Anterior cingulate cortex (tissue), 58 donors: ENCODE data around the gene WARS2.
"Not testable (repeated sequence)": the region's sequence is repeated elsewhere in the genome, so short reads cannot be mapped to it uniquely, and the experiment has no call there.

Experiments
- DNase-seq, 58 donors: peaks; one replicate each; lab custom pipeline; 2025; lab: John Stamatoyannopoulos, UW

Gene WARS2

DNA sequence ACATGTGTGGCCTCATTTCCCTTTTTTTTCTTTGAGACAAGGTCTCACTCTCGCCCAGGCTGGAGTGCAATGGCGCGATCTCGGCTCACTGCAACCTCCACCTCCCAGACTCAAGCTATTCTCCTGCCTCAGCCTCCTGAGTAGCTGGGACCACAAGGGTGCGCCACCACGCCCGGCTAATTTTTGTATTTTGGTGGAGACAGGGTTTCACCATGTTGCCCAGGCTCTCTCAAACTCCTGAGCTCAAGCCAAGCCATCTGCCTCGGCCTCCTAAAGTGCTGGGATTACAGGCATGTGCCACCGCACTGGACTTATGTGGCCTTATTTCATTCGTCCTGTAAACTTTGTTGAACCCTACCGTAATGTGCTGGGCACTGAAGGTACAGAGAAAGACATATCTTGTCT lies 569 bp upstream of the WARS2 start:
- peak in 12 of 58 donors; percentile 4 to 35 (median 11) for DNase-seq

GRCh38 chr1:119139857-119140176 lies 636 bp downstream of the WARS2 start:
- peak in 11 of 58 donors; percentile 29 to 79 (median 61) for DNase-seq

DNA sequence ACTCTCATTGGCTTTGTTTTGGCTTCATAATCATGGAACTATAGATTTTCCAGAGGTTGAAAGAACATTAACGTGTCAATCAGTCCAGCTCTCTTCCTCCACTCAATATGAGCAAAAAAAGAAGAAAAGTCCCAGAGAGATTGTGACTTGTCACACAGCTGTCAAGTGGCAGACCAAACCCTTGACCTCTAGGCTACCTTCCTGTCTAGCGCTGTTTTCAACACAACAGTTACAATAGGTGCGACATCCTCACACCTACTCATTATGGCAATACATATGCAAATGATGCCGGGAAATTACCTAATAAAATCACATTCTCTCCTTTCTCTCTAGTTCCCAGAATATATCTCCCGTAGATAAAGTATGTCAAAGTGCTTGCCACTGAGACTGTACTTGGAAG lies 1.1 kb downstream of the WARS2 start:
- no peak for DNase-seq

DNA sequence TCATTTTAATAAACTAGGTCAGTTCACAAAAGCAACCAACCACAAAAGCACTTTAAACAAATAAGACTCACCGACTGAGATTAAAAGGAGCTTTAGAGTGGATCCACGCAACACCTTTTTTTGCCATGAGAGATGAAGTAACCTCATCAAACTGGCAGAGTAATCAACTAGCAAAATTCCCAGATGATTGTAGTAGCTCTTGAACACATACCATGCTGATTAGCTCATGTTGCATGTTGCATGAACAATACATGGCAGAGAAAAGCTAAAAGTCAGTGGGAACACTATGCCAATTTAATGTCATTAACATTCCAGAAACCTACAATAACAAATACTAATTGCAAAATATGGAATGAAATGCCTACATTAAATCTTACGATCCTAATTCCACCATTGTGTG lies 4.1 kb downstream of the WARS2 start:
- no peak for DNase-seq

DNA sequence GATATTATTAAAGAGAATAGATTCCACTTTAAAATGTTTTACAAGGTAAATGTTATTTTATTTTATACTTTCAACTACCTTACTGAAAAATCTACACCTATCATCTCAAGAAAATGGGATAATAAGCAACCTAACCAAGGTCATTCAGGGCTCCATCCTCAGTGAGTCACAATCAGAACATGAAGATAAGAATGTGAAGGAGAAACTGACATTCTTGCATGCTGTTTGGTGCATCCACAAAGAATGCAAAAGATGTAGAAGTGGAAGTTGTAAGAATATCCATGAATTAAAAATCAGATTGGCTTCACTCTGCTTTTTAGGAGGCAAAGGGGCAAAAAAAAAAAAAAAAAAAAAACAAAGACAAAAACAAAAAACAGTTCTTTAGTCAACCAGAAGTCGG lies 6.5 kb downstream of the WARS2 start:
- no peak for DNase-seq

DNA sequence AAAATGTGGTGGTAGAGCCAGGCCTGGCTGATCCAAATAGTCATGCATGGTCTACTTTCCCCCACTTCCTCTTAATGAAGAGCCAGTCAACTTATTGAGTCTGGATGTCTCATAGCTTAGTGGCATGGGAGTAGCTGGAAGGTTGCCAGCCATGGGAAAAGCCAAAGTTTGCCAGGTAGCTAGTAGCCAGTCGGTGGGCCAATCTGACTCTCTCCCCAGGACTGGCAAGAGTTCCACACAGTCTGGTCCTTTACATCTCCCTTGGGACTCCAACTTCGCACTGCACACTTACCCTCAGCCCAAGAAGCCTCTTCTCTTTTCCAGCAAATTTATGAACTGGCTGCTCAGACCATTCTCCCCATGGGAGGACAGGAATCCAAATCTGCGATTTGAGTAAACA lies 8.3 kb downstream of the WARS2 start:
- DNase-seq, result peak in 1 of 58 donors; percentile 2

DNA sequence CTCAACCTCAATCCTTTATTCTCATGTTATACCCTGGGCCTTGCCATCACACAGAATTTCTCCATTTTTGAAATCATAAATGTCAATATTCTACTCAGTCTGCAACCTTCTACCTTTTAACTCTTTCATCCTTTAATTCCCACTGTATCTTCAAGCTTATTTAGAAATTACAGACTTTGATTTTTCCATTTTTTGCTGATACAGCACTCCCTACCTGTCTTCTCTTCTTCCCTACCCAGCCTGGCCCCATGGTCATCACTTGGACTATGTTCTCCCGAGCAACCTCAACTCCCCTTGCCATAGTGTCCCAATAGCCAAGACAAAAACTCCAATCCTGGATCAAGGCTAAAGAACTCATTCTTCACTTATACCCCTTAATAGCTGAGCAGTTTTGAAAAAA lies 14.6 kb downstream of the WARS2 start:
- no peak for DNase-seq

DNA sequence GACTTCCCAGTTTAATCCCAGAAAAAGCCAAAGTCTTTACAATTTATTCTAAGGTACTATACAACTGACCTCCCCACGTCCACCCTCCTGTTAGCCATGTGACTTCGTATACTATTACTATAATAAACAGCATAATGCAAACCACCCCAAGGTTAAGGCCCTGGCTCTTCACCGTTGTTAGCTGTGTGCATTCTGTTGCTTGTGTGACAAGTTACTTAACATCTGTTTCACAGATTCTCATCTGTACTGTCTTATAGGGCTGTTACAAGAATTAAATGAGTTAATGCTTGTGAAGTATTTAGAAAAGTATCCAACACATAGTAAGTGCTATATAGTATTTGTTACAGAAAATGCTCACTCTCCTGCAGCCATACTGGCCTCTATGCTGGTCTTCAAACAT lies 15.7 kb downstream of the WARS2 start:
- no peak for DNase-seq

DNA sequence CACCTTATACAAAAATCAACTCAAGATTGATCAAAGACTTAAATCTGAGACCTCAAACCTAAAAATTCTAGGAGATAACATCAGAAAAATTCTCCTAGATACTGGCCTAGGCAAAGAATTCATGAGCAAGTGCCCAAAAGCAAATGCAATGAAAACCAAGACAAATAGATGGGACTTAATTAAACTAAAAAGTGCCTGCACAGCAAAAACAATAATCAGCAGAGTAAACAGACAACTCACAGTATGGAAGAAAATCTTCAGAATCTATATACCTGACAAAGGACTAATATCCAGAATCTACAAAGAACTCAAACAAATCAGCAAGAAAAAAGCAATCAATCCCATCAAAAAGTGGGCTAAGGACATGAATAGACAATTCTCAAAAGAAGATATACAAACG lies 18.6 kb downstream of the WARS2 start:
- DNase-seq, result not testable (repeated sequence)

DNA sequence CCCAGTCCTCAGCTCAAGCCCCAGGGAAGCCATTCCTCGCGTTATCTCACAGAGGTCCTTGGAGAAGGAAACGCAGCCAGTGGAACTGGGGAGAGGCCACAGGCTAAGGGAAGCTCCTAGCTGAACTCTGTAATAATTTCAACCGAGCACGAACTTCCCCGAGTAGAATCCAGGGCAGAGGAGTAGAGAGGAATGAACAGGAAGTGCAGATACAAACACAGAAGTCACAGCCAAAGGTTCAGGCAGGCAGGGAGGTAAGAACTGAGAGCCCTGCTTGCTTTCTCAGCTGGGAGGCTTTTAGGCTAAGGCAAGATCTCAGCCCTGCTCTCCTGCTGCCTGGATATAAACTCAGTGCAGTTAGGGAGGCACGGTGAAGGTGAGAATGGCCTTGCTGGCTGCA lies 23.7 kb downstream of the WARS2 start:
- no peak for DNase-seq

DNA sequence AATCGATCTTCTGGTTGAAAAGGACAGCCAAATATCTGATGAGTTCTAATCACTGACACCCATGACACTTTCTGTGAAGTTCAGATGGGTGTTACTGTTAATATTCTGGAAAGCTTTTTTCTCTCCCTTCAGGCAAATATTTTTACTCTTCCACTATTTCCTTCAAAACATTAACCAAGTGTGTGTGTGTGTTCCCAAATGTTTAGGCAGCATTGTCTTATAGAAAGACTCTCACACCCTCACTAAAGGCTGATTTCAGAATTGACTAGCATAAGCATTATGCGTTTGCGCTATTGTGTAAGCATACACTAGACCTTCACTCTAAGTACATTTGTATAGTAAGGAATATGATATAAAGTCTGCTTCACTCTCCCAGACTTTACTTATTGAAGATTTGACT lies 24.7 kb downstream of the WARS2 start:
- DNase-seq, result no peak

DNA sequence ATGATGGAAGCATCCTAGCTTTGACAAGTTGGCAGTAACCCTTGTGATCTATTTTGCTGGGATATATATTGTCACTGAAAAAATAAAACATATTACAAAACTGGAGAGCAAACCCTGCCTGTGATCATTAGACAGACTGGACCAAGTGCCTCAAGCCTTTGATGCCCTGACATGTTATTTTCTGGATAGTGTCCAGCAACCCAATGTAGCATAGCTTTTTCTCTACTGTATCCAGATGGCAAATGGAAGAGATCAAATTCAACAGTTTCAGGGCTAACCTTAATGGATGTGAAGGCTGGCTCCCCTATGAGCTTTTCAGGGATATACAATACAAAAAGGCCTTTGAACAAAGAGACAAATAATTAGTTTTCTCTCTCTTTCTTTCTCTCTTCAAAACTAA lies 25.1 kb downstream of the WARS2 start:
- no peak for DNase-seq

- no peak for DNase-seq
Observed at GRCh38 chr1:119114786-119115185, 25.7 kb downstream of the WARS2 start.

- DNase-seq, result no peak
Observed at GRCh38 chr1:119112791-119113190, 27.7 kb downstream of the WARS2 start.

GRCh38 chr1:119112244-119112643 lies 28.2 kb downstream of the WARS2 start:
- no peak for DNase-seq

GRCh38 chr1:119108988-119109387 lies 31.5 kb downstream of the WARS2 start:
- no peak for DNase-seq

DNA sequence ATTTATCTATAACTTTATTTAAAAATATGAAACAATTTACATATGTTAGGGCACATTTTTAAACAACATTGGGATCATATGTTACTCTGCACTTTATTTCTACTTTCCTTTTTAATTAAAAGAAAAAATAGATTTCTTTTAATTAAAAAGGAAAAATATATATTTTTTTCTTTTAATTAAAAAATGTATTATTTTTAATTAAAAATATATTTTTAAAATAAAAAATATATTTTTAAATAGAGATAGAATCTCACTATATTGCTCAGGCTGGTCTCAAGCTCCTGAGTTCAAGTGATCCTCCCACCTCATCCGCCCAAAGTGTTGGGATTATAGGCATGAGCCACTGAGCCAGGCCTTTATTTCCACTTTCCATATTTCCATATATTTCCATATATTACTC lies 36.7 kb downstream of the WARS2 start:
- DNase-seq, result no peak

GRCh38 chr1:119102051-119102450 lies 38.4 kb downstream of the WARS2 start:
- no peak for DNase-seq

DNA sequence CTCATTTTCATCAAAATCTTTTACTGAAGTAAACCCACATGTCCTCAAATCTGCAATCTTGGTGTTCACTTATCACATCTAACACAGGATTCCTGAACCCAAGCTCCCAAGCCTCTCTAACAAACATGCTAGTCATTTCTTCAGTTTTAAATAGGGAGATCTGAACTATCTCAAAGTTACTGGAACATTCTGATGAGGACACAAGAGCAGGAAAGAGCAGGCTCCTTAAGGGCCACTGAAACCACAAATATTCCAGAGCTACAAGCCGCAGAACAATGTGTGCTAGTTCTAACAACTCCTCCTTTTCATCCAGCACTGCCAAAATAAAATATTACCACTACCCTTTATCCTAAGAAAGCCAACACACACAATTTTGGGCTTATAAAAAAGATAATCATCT lies 38.9 kb downstream of the WARS2 start:
- DNase-seq, result no peak

DNA sequence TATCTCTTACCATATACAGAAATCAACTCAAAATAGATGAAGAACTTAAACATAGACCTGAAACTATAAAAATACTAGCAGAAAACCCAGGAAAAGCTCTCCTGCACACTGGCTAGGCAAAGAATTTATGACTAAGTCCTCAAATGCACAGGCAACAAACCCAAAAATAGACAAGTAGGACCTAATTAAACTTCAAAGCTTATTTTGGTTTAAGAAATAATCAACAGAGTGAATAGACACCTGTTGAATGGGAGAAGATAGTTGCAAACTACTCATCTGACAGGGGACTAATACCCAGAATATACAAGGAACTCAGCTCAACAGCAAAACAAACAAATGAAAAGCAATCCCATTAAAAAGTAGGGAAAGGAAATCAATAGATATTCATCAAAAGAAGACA lies 40.7 kb downstream of the WARS2 start:
- DNase-seq, result no peak

- no peak for DNase-seq
Observed at GRCh38 chr1:119097380-119097779, 43.1 kb downstream of the WARS2 start.

DNA sequence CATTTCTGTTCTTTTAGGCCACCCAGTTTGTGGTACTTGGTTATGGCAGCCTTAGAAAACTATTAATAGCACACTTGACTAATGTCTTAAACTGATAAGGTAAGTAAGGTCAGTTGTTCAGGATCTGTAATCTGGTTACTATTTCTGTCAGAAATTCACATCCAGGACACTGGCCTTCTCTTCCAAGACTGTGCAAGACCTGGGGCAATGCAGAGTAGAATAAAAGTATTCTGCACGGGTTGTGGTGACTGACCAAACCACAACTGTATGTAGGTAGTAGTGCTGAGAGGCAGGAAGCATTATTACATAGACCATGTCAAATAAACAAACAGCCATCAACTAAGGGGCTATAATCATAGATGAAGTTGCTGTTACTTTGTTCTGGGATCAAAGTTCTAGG lies 46.7 kb downstream of the WARS2 start:
- no peak for DNase-seq

DNA sequence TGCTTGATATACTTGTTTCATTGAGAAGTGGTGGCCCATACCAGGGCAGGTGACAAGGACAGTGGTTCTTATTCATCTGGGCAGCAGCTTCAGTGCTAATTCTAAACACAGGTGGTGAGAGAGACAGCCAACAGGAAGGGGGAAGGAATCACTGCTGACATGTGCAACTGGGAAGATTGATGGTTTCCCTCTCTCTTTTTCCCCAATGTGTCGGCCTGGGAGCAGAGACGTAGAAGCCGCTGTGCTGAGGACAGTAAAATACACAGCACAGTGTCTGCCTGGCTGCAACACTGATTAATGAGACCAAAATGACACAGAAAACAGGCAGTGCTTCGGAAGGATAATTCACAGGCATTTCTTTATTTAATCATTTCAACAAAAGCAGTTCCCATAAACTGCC lies 48.8 kb downstream of the WARS2 start:
- no peak for DNase-seq

DNA sequence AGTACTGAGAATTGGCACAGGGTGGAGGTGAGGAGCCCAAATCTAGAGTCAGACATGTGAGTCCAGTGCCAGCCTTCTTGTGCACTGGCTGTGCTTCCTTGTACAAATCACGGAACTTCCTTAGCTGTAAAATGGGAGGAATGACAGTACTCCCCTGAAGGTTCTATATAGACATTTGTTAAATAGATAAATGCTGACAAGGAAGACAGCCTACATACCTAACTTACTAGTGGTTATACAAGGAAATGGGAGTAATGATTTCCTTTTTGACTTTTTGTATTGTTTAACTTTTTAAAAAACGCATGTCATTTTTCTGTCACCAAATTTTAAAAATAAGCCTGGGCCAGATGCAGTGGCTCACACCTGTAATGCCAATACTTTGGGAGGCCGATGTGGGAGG lies 50.2 kb downstream of the WARS2 start:
- no peak for DNase-seq
